ENCODE results near the gene HS3ST1.

- TF ChIP-seq TAF1 (IDR thresholded peaks at IDR 0.05; ENCODE audit: low read depth, low read length) (no peak), POLR2A (IDR thresholded peaks at IDR 0.05; ENCODE audit: low read depth, low read length) (no peak), POLR2AphosphoS5 (IDR thresholded peaks at IDR 0.05; ENCODE audit: low read depth, low read length) (no peak), PAX5 (IDR thresholded peaks at IDR 0.05; ENCODE audit: insufficient read depth, low read length, severe bottlenecking) (no peak)
These were observed 24.3 kb downstream of the HS3ST1 start for GRCh38 chr4:11404431-11404830.

Data from GM12891 (cell line).